Transverse colon (tissue), 4 donors: Measurements from ENCODE around the gene MACC1.

Experiments used
- EP300 ChIP-seq: sonication (generic); formaldehyde crosslinking; IDR thresholded peaks from one replicate; pipeline ENCODE4 v1.6.1; 2017; ENCODE audit warnings: antibody characterized with exemption, low read depth
- POLR2A ChIP-seq: fragments of 450-650 bp; IDR thresholded peaks from one replicate; pipeline ENCODE4 v1.6.1; 2016; ENCODE audit warnings: antibody characterized with exemption, mild to moderate bottlenecking, moderate library complexity
- POLR2AphosphoS5 ChIP-seq, 3 donors: sonication (generic); formaldehyde crosslinking; IDR thresholded peaks; one replicate each; pipeline ENCODE4 v1.6.1; 2016; ENCODE audit warnings: antibody characterized with exemption in 3 of 3
- TF ChIP-seq, protein P1 (sequence below), 5 experiments: fragments of 200-600 bp in 3 of 5; fragments of 450-650 bp in 2 of 5; sonication (generic) in 3 of 5; IDR thresholded peaks; 1 replicate in 2 of 5; 2 replicates in 3 of 5; pipeline ENCODE4 v1.5.1; 2016 to 2017; ENCODE audit warnings: antibody characterized with exemption in 5 of 5, inconsistent platforms in 3 of 5, mild to moderate bottlenecking in 2 of 5, moderate library complexity in 1 of 5

DNA sequence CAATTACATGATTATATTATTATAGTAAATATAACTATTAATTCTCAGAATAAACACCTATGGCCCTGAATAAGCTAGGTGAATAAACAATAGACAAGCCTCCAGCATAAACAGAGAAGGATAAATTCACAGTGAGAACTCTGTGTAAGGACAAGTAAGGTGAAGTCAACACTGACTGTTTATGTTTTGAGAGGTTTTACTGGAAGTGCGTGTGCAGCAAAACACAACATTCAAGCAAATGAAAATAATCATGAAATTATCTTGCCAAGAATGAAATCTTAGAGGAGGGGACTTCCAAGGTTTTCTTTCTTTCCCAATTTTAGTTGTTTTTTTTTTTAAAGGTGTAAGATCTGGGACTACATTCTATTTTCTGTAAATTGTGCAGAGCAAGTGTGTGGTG is 112.5 kb downstream of the MACC1 start:
- TF ChIP-seq, protein P1, sequence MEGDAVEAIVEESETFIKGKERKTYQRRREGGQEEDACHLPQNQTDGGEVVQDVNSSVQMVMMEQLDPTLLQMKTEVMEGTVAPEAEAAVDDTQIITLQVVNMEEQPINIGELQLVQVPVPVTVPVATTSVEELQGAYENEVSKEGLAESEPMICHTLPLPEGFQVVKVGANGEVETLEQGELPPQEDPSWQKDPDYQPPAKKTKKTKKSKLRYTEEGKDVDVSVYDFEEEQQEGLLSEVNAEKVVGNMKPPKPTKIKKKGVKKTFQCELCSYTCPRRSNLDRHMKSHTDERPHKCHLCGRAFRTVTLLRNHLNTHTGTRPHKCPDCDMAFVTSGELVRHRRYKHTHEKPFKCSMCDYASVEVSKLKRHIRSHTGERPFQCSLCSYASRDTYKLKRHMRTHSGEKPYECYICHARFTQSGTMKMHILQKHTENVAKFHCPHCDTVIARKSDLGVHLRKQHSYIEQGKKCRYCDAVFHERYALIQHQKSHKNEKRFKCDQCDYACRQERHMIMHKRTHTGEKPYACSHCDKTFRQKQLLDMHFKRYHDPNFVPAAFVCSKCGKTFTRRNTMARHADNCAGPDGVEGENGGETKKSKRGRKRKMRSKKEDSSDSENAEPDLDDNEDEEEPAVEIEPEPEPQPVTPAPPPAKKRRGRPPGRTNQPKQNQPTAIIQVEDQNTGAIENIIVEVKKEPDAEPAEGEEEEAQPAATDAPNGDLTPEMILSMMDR (IDR thresholded peaks at IDR 0.05) = no peak
- TF ChIP-seq POLR2AphosphoS5 (IDR thresholded peaks at IDR 0.05) (no peak), EP300 (no peak), POLR2A (no peak)
